ENCODE results near the gene TRIM24.
"Not testable (repeated sequence)": the region's sequence is repeated elsewhere in the genome, so short reads cannot be mapped to it uniquely, and the experiment has no call there.

Gene TRIM24

DNA sequence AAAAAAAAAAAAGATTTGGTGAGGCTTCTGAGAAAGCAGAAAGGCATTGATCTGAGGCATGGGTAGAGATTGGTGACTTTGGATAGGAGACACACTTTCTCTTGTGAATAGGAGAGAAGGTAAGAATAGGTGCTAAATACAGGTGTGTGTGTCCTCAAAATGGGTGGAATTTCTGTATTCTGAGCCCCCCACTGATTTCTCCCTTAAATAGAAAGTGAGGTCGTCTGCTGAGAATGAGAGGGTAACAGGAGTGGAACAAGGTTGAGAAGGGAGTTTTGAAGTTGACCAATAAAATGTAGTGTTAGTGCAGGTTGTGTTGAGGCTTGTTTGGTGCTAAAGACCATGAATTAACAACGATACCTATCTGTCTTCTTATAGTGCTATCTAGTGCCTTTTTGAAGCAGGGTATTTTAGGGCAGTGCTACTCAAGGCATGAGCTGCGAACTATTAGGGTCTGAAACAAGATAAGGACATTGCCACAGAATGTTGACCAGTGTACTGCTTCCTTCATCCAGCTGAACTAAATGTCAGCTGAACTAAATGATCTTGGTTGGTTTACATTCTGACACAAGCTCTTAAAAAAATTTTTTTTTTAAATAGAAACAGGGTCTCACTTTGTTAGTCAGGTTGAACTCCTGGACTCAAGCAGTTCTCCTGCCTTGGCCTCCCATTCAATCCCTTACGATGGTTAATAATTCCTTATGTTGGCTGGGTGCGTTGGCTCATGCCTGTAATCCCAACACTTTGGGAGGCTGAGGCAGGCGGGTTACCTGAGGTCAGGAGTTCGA is 12.4 kb downstream of the TRIM24 start:
- FAIRE-seq = no peak
- no peak for DNase-seq (ENCODE audit: insufficient read length, low spot score)
- no peak for TF ChIP-seq SPI1 (IDR thresholded peaks at IDR 0.05; ENCODE audit: low read depth, low read length)
- no peak for TF ChIP-seq TAF1 (IDR thresholded peaks at IDR 0.05; ENCODE audit: low read depth, low read length)
- no peak for TF ChIP-seq POLR2A (IDR thresholded peaks at IDR 0.05; ENCODE audit: low read depth, low read length)
- TF ChIP-seq POLR2AphosphoS5 (IDR thresholded peaks at IDR 0.05; ENCODE audit: low read depth, low read length) = no peak
- no peak for TF ChIP-seq PAX5 (IDR thresholded peaks at IDR 0.05; ENCODE audit: insufficient read depth, low read length, severe bottlenecking)

DNA sequence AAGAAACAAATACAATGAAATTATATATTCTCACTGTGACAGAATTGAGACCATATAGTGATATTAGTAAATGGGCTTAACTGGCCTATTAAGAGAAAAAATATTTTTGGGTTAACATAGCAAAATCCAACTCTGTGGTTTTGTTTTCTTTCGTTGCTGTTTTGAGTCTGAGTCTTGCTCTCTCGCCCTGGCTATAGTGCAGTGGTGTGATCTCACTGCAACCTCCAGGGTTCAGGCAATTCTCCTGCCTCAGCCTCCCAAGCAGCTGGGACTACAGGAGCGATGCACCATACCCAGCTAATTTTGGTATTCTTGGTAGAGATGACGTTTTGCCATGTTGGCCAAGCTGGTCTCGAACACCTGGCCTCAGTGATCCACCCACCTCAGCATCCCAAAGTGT is 15.3 kb downstream of the TRIM24 start:
- FAIRE-seq (no peak), DNase-seq (ENCODE audit: insufficient read length, low spot score) (no peak)
- TF ChIP-seq POLR2AphosphoS5 (IDR thresholded peaks at IDR 0.05; ENCODE audit: low read depth, low read length) = no peak
- no peak for TF ChIP-seq PAX5 (IDR thresholded peaks at IDR 0.05; ENCODE audit: insufficient read depth, low read length, severe bottlenecking)
- no peak for TF ChIP-seq POLR2A (IDR thresholded peaks at IDR 0.05; ENCODE audit: low read depth, low read length)
- TF ChIP-seq TAF1 (IDR thresholded peaks at IDR 0.05; ENCODE audit: low read depth, low read length) = no peak

- FAIRE-seq = no peak
These were observed 17.1 kb downstream of the TRIM24 start for GRCh38 chr7:138477081-138477578.

DNA sequence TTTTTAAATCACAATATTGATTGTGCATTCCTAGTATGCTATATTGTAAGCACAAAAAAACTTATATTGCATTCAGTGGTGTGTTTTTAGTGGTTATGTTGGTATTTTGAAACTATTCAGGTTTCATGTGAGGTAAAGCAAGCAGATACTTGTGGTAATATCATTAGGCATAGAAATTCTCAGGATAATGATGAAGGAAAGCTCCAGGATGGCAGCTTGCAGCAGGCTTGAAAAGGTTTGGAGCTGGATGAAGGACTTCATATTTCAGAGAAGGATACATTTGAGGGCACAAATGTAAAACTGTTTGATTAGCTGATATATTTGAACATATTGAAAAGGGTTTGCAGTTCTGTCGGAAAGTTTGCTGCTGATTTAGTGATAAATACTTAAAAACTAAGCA is 17.5 kb downstream of the TRIM24 start:
- no peak for TF ChIP-seq PAX5 (IDR thresholded peaks at IDR 0.05; ENCODE audit: insufficient read depth, low read length, severe bottlenecking)
- no peak for TF ChIP-seq POU2F2 (IDR thresholded peaks at IDR 0.05; ENCODE audit: low read depth, low read length)
- TF ChIP-seq POLR2A (IDR thresholded peaks at IDR 0.05; ENCODE audit: low read depth, low read length) = no peak
- TF ChIP-seq TAF1 (IDR thresholded peaks at IDR 0.05; ENCODE audit: low read depth, low read length) = no peak
- no peak for TF ChIP-seq SPI1 (IDR thresholded peaks at IDR 0.05; ENCODE audit: low read depth, low read length)
- no peak for TF ChIP-seq POLR2AphosphoS5 (IDR thresholded peaks at IDR 0.05; ENCODE audit: low read depth, low read length)
- FAIRE-seq (no peak), DNase-seq (ENCODE audit: insufficient read length, low spot score) (no peak)

More at GRCh38 chr7:138477081-138477578, 17.1 kb downstream of the TRIM24 start:
- no peak for DNase-seq (ENCODE audit: insufficient read length, low spot score)
- no peak for TF ChIP-seq SPI1 (IDR thresholded peaks at IDR 0.05; ENCODE audit: low read depth, low read length)
- TF ChIP-seq POLR2AphosphoS5 (IDR thresholded peaks at IDR 0.05; ENCODE audit: low read depth, low read length) = no peak
- no peak for TF ChIP-seq TAF1 (IDR thresholded peaks at IDR 0.05; ENCODE audit: low read depth, low read length)

DNA sequence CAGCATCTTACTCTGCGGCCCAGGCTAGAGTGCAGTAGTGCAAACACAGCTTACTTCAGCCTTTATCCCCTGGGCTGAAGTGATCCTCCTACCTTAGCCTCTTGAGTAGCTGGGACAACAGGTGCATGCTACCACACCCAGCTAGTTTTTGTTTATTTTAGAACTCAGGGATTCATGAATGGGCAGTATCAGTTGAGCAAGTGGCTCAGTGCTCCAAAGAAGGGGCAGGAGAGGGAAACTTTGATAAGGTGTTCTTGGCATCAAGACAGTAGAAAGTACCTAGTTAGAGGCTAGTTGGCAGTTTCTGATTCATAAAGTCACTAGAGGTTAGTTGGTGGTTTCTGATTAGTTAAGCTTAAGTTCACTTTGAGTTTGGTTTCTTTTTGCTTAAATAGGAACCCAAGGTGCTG is 18.4 kb downstream of the TRIM24 start:
- FAIRE-seq (no peak), DNase-seq (ENCODE audit: insufficient read length, low spot score) (no peak)
- no peak for TF ChIP-seq TAF1 (IDR thresholded peaks at IDR 0.05; ENCODE audit: low read depth, low read length)
- no peak for TF ChIP-seq PAX5 (IDR thresholded peaks at IDR 0.05; ENCODE audit: insufficient read depth, low read length, severe bottlenecking)
- no peak for TF ChIP-seq POLR2AphosphoS5 (IDR thresholded peaks at IDR 0.05; ENCODE audit: low read depth, low read length)
- no peak for TF ChIP-seq POLR2A (IDR thresholded peaks at IDR 0.05; ENCODE audit: low read depth, low read length)
- no peak for TF ChIP-seq SPI1 (IDR thresholded peaks at IDR 0.05; ENCODE audit: low read depth, low read length)
- TF ChIP-seq POU2F2 (IDR thresholded peaks at IDR 0.05; ENCODE audit: low read depth, low read length) = no peak

GRCh38 chr7:138480527-138480926 is 20.5 kb downstream of the TRIM24 start:
- no peak for FAIRE-seq
- TF ChIP-seq POLR2AphosphoS5 (IDR thresholded peaks at IDR 0.05; ENCODE audit: low read depth, low read length) (no peak), SPI1 (IDR thresholded peaks at IDR 0.05; ENCODE audit: low read depth, low read length) (no peak)

DNA sequence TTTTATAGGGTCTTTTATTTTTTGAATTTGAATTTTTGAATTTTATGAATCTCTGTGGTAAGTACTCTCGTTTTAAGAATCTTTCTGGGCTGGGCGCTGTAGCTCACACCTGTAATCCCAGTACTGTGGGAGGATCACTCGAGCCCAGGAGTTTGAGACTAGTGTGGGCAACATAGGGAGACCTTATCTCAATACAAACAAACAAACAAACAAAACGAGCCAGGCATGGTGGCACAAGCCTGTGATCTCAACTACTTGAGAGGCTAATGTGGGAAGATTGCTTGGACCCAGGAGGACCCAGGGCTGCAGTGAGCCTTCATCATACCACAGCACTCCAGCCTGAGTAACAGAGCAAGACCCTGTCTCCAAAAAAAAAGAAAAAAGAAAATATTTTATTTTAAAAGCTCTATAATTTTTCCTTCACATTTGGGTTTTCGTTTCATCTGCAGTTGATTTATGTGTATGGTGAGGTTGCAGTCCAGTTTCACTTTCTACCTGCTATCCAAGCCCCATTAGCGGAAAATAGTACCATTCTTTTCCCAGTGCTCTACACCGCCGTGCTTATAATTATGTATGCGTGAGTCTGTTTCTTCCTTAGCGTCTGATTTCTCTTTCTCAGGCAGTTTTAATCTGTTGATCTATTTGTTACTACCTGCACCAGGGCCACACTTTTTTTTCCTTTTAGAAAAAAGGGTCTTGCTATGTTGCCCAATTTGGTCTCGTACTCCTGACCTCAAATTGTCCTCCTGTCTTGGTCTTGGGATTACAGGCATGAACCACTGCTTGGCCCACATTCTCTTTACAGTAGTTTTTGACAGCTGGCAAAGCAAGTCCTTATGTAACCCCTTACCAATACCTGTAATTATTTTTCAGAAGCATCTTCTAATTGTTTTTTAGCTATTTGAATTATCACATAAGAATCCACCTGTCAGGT is 21.7 kb downstream of the TRIM24 start:
- FAIRE-seq = no peak
- DNase-seq (ENCODE audit: insufficient read length, low spot score) = no peak
- TF ChIP-seq TAF1 (IDR thresholded peaks at IDR 0.05; ENCODE audit: low read depth, low read length) (no peak), POLR2AphosphoS5 (IDR thresholded peaks at IDR 0.05; ENCODE audit: low read depth, low read length) (no peak), SPI1 (IDR thresholded peaks at IDR 0.05; ENCODE audit: low read depth, low read length) (no peak), POLR2A (IDR thresholded peaks at IDR 0.05; ENCODE audit: low read depth, low read length) (no peak), POU2F2 (IDR thresholded peaks at IDR 0.05; ENCODE audit: low read depth, low read length) (no peak), PAX5 (IDR thresholded peaks at IDR 0.05; ENCODE audit: insufficient read depth, low read length, severe bottlenecking) (no peak)

More at GRCh38 chr7:138480527-138480926, 20.5 kb downstream of the TRIM24 start:
- no peak for DNase-seq (ENCODE audit: insufficient read length, low spot score)

- TF ChIP-seq POLR2A (IDR thresholded peaks at IDR 0.05; ENCODE audit: low read depth, low read length) = no peak
- 0 out of 2 replicates have a peak, but pooled peaks have one; percentile 25 for TF ChIP-seq SPI1 (IDR thresholded peaks at IDR 0.05; ENCODE audit: low read depth, low read length)
- TF ChIP-seq PAX5 (IDR thresholded peaks at IDR 0.05; ENCODE audit: insufficient read depth, low read length, severe bottlenecking) = no peak
- TF ChIP-seq POU2F2 (IDR thresholded peaks at IDR 0.05; ENCODE audit: low read depth, low read length) = no peak
- no peak for TF ChIP-seq POLR2AphosphoS5 (IDR thresholded peaks at IDR 0.05; ENCODE audit: low read depth, low read length)
- DNase-seq (ENCODE audit: insufficient read length, low spot score) (no peak), FAIRE-seq (no peak)
These were observed 23.5 kb downstream of the TRIM24 start for GRCh38 chr7:138483531-138483930.

DNA sequence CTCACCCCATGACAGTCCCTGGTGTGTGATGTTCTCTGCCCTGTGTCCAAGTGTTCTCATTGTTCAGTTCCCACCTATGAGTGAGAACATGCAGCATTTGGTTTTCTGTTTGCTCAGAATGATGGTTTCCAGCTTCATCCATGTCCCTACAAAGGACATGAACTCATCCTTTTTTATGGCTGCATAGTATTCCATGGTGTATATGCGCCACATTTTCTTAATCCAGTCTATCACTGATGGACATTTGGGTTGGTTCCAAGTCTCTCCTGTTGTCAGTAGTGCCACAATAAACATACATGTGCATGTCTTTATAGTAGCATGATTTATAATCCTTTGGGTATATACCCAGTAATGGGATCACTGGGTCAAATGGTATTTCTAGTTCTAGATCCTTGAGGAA is 25.4 kb downstream of the TRIM24 start:
- not testable (repeated sequence) for DNase-seq (ENCODE audit: insufficient read length, low spot score); FAIRE-seq

DNA sequence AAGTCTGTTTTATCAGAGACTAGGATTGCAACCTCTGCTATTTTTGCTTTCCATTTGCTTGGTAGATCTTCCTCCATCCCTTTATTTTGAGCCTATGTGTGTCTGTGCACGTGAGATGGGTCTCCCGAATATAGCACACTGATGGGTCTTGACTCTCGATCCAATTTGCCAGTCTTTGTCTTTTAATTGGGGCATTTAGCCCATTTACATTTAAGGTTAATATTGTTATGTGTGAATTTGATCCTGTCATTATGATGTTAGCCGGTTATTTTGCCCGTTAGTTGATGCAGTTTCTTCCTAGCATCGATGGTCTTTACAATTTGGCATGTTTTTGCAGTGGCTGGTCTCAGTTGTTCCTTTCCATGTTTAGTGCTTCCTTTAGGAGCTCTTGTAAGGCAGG is 29.1 kb downstream of the TRIM24 start:
- DNase-seq (ENCODE audit: insufficient read length, low spot score); FAIRE-seq: not testable (repeated sequence)
